Esophagus muscularis mucosa (tissue), 4 donors: Measurements from ENCODE around the gene LCE1A.

Experiments used
- EP300 ChIP-seq: sonication (generic); formaldehyde crosslinking; IDR thresholded peaks from one replicate; pipeline ENCODE4 v1.6.1; 2017; ENCODE audit warnings: antibody characterized with exemption
- POLR2A ChIP-seq: fragments of 450-650 bp; IDR thresholded peaks from one replicate; pipeline ENCODE4 v1.6.1; 2017; ENCODE audit warnings: antibody characterized with exemption, moderate library complexity, mild to moderate bottlenecking, low read depth
- POLR2AphosphoS5 ChIP-seq, 2 donors: sonication (generic); formaldehyde crosslinking; IDR thresholded peaks; one replicate each; pipeline ENCODE4 v1.6.1; 2017; ENCODE audit warnings: antibody characterized with exemption in 2 of 2
- TF ChIP-seq, protein P1 (sequence below), 3 experiments: fragments of 200-600 bp in 2 of 3; fragments of 450-650 bp in 1 of 3; sonication (generic) in 2 of 3; IDR thresholded peaks; one replicate each; pipeline ENCODE4 v1.5.1; 2017 to 2019; ENCODE audit warnings: antibody characterized with exemption in 3 of 3, mild to moderate bottlenecking in 2 of 3, moderate library complexity in 1 of 3

DNA sequence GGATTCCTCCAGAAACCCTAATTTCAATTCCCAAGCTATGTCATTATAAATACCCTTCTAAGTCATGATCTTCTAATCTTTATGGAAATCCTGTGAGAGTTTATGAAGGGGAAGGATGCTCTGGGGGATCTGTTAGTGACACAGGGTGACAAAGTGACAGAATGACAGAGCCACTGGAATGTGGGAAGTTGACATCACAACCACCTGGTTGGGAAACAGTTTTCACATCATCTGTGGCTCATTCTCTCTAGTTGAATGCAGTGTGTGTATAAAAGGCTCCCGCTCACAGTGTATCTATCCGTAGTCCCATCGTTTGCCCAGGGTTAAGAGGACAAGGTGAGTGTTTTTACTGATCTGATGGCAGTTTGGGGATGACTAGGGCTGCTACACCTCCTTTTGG lies 32.4 kb downstream of the LCE1A start, which contains the start of gene LCE7A:
- TF ChIP-seq, protein P1, sequence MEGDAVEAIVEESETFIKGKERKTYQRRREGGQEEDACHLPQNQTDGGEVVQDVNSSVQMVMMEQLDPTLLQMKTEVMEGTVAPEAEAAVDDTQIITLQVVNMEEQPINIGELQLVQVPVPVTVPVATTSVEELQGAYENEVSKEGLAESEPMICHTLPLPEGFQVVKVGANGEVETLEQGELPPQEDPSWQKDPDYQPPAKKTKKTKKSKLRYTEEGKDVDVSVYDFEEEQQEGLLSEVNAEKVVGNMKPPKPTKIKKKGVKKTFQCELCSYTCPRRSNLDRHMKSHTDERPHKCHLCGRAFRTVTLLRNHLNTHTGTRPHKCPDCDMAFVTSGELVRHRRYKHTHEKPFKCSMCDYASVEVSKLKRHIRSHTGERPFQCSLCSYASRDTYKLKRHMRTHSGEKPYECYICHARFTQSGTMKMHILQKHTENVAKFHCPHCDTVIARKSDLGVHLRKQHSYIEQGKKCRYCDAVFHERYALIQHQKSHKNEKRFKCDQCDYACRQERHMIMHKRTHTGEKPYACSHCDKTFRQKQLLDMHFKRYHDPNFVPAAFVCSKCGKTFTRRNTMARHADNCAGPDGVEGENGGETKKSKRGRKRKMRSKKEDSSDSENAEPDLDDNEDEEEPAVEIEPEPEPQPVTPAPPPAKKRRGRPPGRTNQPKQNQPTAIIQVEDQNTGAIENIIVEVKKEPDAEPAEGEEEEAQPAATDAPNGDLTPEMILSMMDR (IDR thresholded peaks at IDR 0.05): no peak
- TF ChIP-seq POLR2A: no peak
- no peak for TF ChIP-seq POLR2AphosphoS5 (IDR thresholded peaks at IDR 0.05)
- no peak for TF ChIP-seq EP300
